H9 (cell line): ENCODE measurements around the gene ZMYM3. TPM values are rescaled to one million over a fixed set of nuclear protein-coding genes. Genes with fewer than 3 reads are reported as not detected.

Experiments used
- DNase-seq: peaks from one replicate; pipeline ENCODE4 v3.0.0-alpha.2; 2017
- H2AFZ ChIP-seq: one replicate; pipeline ENCODE4 v1.6.1; 2013; ENCODE audit warnings: mild to moderate bottlenecking, low read length, control low read depth, moderate library complexity
- H2AK5ac ChIP-seq: 2 replicates; pipeline ENCODE4 v1.6.1; 2013; ENCODE audit warnings: low read length, control low read depth, mixed read lengths; ENCODE audit not compliant: insufficient read length
- H2BK120ac ChIP-seq: one replicate; pipeline ENCODE4 v1.6.1; 2013; ENCODE audit warnings: low read depth, mild to moderate bottlenecking, low read length, control low read depth, inconsistent platforms; ENCODE audit not compliant: poor library complexity, severe bottlenecking
- H2BK12ac ChIP-seq: 2 replicates; pipeline ENCODE4 v1.6.1; 2013; ENCODE audit warnings: low read length, control low read depth, mixed read lengths, low read depth; ENCODE audit not compliant: insufficient read length
- H2BK15ac ChIP-seq: 2 replicates; pipeline ENCODE4 v1.6.1; 2013; ENCODE audit warnings: low read depth, low read length, control low read depth
- H2BK20ac ChIP-seq: one replicate; pipeline ENCODE4 v1.6.1; 2013; ENCODE audit warnings: low read depth, mild to moderate bottlenecking, low read length, control low read depth, inconsistent platforms; ENCODE audit not compliant: poor library complexity, severe bottlenecking
- H2BK5ac ChIP-seq: 2 replicates; pipeline ENCODE4 v1.6.1; 2013; ENCODE audit warnings: low read length, control low read depth, mixed read lengths; ENCODE audit not compliant: insufficient read length
- H3K14ac ChIP-seq: 2 replicates; pipeline ENCODE4 v1.6.1; 2013; ENCODE audit warnings: low read length, control low read depth; ENCODE audit not compliant: insufficient read depth
- H3K18ac ChIP-seq: 2 replicates; pipeline ENCODE4 v1.6.1; 2013; ENCODE audit warnings: low read depth, mild to moderate bottlenecking, mixed read lengths, low read length, control low read depth; ENCODE audit not compliant: insufficient read length
- H3K23ac ChIP-seq: 2 replicates; pipeline ENCODE4 v1.6.1; 2013; ENCODE audit warnings: low read length, control low read depth, mixed read lengths, low read depth; ENCODE audit not compliant: insufficient read length
- H3K23me2 ChIP-seq: 2 replicates; pipeline ENCODE4 v1.6.1; 2013; ENCODE audit warnings: low read depth, mild to moderate bottlenecking, mixed read lengths, low read length, control low read depth; ENCODE audit not compliant: insufficient read length, poor library complexity, severe bottlenecking
- H3K27ac ChIP-seq: 2 replicates; pipeline ENCODE4 v1.5.1; 2013; ENCODE audit warnings: low read length, control low read depth, mixed read lengths, low read depth; ENCODE audit not compliant: insufficient read length
- H3K27me3 ChIP-seq: 2 replicates; pipeline ENCODE4 v1.6.1; 2013; ENCODE audit warnings: low read length, control low read depth, inconsistent platforms; ENCODE audit not compliant: insufficient read depth
- H3K4ac ChIP-seq: 2 replicates; pipeline ENCODE4 v1.6.1; 2013; ENCODE audit warnings: low read depth, mild to moderate bottlenecking, control low read depth, inconsistent platforms, low read length, moderate library complexity
- H3K4me1 ChIP-seq: 2 replicates; pipeline ENCODE4 v1.6.1; 2013; ENCODE audit warnings: low read length, control low read depth, inconsistent platforms; ENCODE audit not compliant: insufficient read depth
- H3K4me2 ChIP-seq: 2 replicates; pipeline ENCODE4 v1.6.1; 2013; ENCODE audit warnings: low read length, control low read depth, mixed read lengths; ENCODE audit not compliant: insufficient read length, insufficient read depth
- H3K56ac ChIP-seq: 2 replicates; pipeline ENCODE4 v1.6.1; 2013; ENCODE audit warnings: low read depth, mild to moderate bottlenecking, mixed read lengths, low read length, control low read depth; ENCODE audit not compliant: insufficient read length
- H3K79me1 ChIP-seq: 2 replicates; pipeline ENCODE4 v1.6.1; 2013; ENCODE audit warnings: low read depth, mild to moderate bottlenecking, moderate library complexity, low read length, control low read depth, inconsistent platforms; ENCODE audit not compliant: insufficient read depth, poor library complexity, severe bottlenecking
- H3K79me2 ChIP-seq: 2 replicates; pipeline ENCODE4 v1.6.1; 2013; ENCODE audit warnings: low read length, control low read depth, inconsistent platforms; ENCODE audit not compliant: insufficient read depth
- H3K9ac ChIP-seq: 2 replicates; pipeline ENCODE4 v1.6.1; 2013; ENCODE audit warnings: low read length, control low read depth, mixed read lengths; ENCODE audit not compliant: insufficient read length; ENCODE audit errors: extremely low read depth
- H3K9me3 ChIP-seq: one replicate; pipeline ENCODE4 v1.6.1; 2013; ENCODE audit warnings: low read depth, low read length, inconsistent platforms; ENCODE audit not compliant: control insufficient read depth
- H3T11ph ChIP-seq: one replicate; pipeline ENCODE4 v1.6.1; 2013; ENCODE audit warnings: mild to moderate bottlenecking, low read length, control low read depth, inconsistent platforms
- H4K20me1 ChIP-seq: one replicate; pipeline ENCODE4 v1.6.1; 2013; ENCODE audit not compliant: control insufficient read depth, insufficient read length, insufficient read depth
- H4K5ac ChIP-seq: 2 replicates; pipeline ENCODE4 v1.6.1; 2013; ENCODE audit warnings: low read depth, mild to moderate bottlenecking, mixed read lengths, low read length, control low read depth; ENCODE audit not compliant: insufficient read length
- H4K8ac ChIP-seq: replicated peaks from 2 replicates; pipeline ENCODE4 v1.6.1; 2013; ENCODE audit warnings: low read length, control low read depth, mixed read lengths, low read depth; ENCODE audit not compliant: insufficient read length
- H4K91ac ChIP-seq: 2 replicates; pipeline ENCODE4 v1.6.1; 2013; ENCODE audit warnings: low read depth, mild to moderate bottlenecking, moderate library complexity, mixed read lengths, low read length, control low read depth; ENCODE audit not compliant: insufficient read length
- H3K27ac Mint-ChIP-seq, 3 experiments: 2 replicates in 2 of 3; 3 replicates in 1 of 3; pipeline ENCODE4 v1.8.0; 2020 to 2021; ENCODE audit warnings: mixed read lengths in 3 of 3, mild to moderate bottlenecking in 1 of 3, moderate library complexity in 1 of 3
- H3K27me3 Mint-ChIP-seq: 2 replicates; pipeline ENCODE4 v1.8.0; 2021; ENCODE audit warnings: low read depth, mild to moderate bottlenecking, moderate library complexity, mixed read lengths
- H3K36me3 Mint-ChIP-seq, 3 experiments: 2 replicates in 2 of 3; 3 replicates in 1 of 3; pipeline ENCODE4 v1.8.0; 2020 to 2021; ENCODE audit warnings: low read depth in 3 of 3, mixed read lengths in 3 of 3; ENCODE audit not compliant: insufficient read depth in 1 of 3
- H3K4me1 Mint-ChIP-seq, 2 experiments: 2 replicates each; pipeline ENCODE4 v1.8.0; 2020; ENCODE audit warnings: mixed read lengths in 2 of 2
- H3K4me3 Mint-ChIP-seq, 2 experiments: 2 replicates in 1 of 2; 3 replicates in 1 of 2; pipeline ENCODE4 v1.8.0; 2020 to 2021; ENCODE audit warnings: mild to moderate bottlenecking in 2 of 2, mixed read lengths in 2 of 2, moderate library complexity in 1 of 2
- H3K9me3 Mint-ChIP-seq, 2 experiments: 2 replicates in 1 of 2; 3 replicates in 1 of 2; pipeline ENCODE4 v1.8.0; 2020; ENCODE audit warnings: mild to moderate bottlenecking in 2 of 2, mixed read lengths in 2 of 2, moderate library complexity in 1 of 2
- CTCF ChIP-seq: fragments of 200-600 bp; sonication (generic); conservative IDR thresholded peaks from 3 replicates; pipeline ENCODE4 v1.8.0; 2021; ENCODE audit warnings: antibody characterized with exemption, mild to moderate bottlenecking
- WGBS: extraction: QIAGEN DNeasy Blood & Tissue Kit; methylation state at CpG from one replicate; pipeline ENCODE4 v1.1.7; 2013; ENCODE audit warnings: missing lambda C conversion rate, low lambda C conversion rate, mixed read lengths; ENCODE audit not compliant: insufficient read length; ENCODE audit errors: extremely low coverage; 5-methylcytosine and 5-hydroxymethylcytosine counted together
- total RNA-seq: library from RNA; stranded (reverse); gene quantifications from 2 replicates; pipeline ENCODE4 v1.2.1, GENCODE V29; 2021

The ZMYM3 gene
- total RNA-seq, 1 experiment from 2014 or later, result 86.5 TPM

DNA sequence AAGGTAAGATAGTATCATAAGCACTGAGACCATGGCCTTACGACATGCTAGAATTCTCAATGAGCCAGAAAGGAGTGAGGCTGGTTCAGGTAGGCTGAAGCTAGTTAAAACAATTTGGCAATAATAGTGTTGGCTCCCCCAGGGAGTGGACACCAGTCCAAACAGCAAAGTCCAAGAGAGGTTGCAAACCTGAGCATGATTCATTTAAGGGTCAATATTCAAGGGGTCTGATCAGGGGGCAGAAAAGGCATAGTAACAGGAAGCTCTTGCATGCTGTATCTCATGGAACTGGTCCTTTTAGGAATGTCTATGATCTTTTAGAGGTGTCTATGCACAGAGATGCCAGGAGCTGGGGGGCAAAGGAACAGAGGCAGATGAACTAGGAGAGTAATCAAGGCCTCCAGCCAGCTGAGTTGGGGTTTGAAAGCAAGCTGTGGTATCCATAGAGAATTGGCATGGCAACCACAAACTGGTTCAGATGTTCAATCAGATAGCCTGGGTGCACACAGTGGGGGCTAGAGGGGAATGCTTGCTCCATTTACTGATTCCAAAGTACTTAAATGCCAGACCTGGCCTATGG lies 25.8 kb downstream of the ZMYM3 start:
- Histone ChIP-seq H4K5ac (no peak overlapping the region), H2BK20ac (no peak overlapping the region), H3T11ph (no peak overlapping the region), H3K4ac (no peak overlapping the region), H3K4me2 (no peak overlapping the region), H3K23ac (no peak overlapping the region), H2AK5ac (no peak overlapping the region), H3K27me3 (no peaks in the 10 kb centered on the region), H3K23me2 (no peaks in the 10 kb centered on the region), H3K79me1 (no peaks in the 10 kb centered on the region), H2BK120ac (no peak overlapping the region), H3K79me2 (no peaks in the 10 kb centered on the region), H3K4me1 (no peaks in the 10 kb centered on the region), H3K27ac (no peak overlapping the region), H4K20me1 (no peaks in the 10 kb centered on the region), H4K91ac (no peak overlapping the region), H3K18ac (no peak overlapping the region), H2BK15ac (no peak overlapping the region), H3K14ac (no peak overlapping the region), H2BK12ac (no peak overlapping the region), H3K56ac (no peak overlapping the region), H4K8ac (no peak overlapping the region), H3K9me3 (peaks cover 23% of the 10 kb centered on the region), H2BK5ac (no peak overlapping the region), H2AFZ (no peak overlapping the region), H3K9ac (no peak overlapping the region)
- no CpG with 5 or more reads among the region's 1 CpG for WGBS
- no peak for DNase-seq
- Mint-ChIP-seq H3K4me1 (peaks cover 17 to 33% of the 10 kb centered on the region in 2 experiments), H3K4me3 (no peak overlapping the region), H3K9me3 (peaks cover 68 to 84% of the 10 kb centered on the region in 2 experiments), H3K36me3 (peaks cover 0 to 10% (median 5%) of the 10 kb centered on the region in 3 experiments; a peak in 3 of 7 replicates), H3K27me3 (no peaks in the 10 kb centered on the region; the same call in 1 of the 2 replicates), H3K27ac (no peak overlapping the region)
- TF ChIP-seq CTCF, result no peak
